GM21423 (cell line): ENCODE results near the gene MRPS9.

ENCODE experiments used
- ATAC-seq: cut with Tn5 transposase; IDR thresholded peaks from one replicate; pipeline ENCODE4 v1.9.1; 2021; ENCODE audit warnings: mild to moderate bottlenecking, moderate library complexity; ENCODE audit not compliant: unreplicated experiment

MRPS9 gene

DNA sequence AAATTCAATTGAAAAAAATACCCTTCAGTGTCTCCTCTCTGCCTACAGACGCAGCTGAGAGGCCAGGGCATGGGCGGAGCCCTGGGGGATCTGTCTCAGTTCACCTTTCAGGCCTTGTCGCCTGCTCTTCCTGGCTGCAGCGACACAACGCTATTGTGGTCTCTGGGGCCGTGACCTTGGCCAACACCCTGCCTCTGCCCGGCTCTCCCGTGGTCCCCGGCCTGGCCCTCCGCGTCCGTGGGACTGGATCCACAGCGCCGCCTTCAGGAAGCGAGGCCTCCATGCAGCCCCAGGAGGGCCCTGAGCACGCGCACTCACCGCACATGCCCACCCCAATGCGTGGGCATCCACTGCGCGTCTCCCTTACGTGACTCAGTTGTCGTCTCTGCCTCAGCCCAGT, 81.1 kb downstream of the MRPS9 start:
- ATAC-seq: no peak

- ATAC-seq: no peak
Measured at GRCh38 chr2:105121434-105121833, 83.6 kb downstream of the MRPS9 start.

DNA sequence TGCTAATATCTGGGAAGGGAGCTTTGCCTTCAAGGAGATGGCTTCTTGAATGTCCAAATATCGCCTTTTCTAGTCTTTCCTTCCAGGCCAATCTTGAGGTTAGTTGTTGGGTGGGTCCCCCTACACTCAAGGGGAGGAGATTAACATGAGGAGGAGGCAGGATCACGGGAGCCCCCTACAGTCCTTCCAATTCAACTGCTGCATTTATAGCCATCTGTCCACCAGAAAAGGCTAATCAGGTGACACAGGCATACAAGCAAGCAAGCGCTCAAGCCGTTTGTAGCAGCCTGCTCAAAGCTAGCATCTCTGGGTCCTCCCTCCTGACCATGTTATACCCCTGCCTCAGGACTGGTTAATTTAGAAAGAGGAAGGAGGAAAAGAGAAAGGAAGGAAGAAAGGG, 87.6 kb downstream of the MRPS9 start:
- no peak for ATAC-seq

GRCh38 chr2:105125920-105126319, 88.1 kb downstream of the MRPS9 start:
- ATAC-seq: no peak

GRCh38 chr2:105126336-105126735, 88.5 kb downstream of the MRPS9 start:
- no peak for ATAC-seq

DNA sequence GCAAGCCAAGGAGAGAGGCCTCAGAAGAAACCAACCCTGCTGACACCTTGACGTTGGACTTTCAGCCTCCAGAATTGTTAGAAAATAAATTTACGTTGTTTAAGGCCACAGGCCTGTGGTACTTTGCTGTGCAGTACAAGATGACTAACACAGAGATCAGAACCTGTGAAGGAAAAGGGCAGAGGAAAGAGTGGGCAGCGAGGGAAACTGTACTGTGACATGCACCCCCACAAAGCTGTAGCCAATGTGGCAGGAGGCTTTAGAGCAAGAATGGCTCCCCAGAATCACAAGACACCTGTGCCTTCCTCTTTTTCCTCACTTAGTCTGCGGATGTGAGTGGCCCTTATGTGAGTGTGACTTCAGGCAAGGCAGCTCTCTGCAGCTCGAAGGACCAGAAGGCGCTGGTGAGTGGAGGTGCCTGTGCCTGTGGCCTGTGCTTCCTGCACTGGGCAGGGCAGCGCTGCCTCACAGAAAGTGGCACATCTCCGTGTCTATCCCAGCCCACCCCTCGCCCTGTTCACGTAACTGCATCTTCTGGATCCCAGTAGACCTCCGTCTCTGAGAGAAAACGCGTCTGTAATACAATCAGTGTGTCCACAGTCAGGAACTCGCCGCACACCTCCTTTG, 89.5 kb downstream of the MRPS9 start:
- no peak for ATAC-seq

- ATAC-seq: peak; percentile 94
Measured at GRCh38 chr2:105129722-105130232, 91.9 kb downstream of the MRPS9 start.

DNA sequence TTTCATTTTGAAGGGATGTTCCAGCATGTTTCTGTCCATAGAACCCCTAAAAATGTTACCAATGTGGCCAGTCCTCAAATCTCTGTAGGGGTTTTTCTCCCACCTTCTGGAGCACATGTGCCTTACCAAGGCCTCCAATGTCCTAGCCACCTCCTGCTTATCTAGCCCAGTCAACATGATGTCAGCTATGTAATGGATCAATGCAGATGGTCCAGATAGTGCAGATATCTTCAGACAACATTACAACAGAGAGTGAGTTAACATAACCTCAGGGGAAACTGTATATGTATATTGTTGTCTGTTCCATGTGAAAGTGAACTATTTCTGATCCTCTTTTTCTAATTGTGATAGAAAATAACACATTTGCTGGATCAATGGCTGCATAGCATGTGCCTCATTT, 92.7 kb downstream of the MRPS9 start:
- ATAC-seq: no peak

DNA sequence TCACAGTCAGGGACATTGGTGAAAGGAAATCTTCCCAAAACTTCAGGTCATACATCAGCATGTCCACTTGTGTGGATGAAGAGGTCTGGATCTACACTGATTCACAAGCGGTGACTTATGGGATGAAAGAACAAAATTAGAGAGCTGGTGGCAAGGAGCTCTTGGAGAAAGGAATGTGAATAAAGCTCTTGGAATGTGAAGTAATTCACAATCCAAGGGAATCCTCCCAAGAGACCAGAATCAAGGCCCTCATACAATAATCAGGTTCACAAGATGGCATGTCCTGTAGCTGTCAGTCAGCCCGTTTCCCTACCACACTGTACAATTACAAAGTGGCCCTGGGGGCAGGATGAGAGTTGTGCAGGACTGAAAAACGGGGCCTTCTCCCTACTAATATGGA, 96.2 kb downstream of the MRPS9 start:
- no peak for ATAC-seq

DNA sequence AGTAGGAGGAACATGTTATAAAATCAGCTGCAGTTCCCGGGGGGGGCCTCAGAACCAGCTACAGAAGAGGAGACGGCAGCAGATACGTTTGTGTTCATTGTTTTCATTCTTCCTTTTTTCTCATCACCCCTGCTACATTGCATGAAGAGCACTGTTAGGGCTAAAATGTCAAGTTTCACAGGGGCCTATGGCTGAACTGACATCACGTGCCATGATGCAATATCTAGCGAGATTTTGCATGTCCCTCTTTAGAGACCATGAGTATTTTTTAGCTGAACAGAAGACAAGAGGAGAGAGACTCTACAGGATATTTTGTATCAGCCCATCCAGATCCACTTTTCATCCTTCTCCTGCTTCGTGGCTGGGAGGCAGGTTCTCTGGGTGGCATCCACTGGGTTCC, 97.6 kb downstream of the MRPS9 start:
- no peak for ATAC-seq

- no peak for ATAC-seq
Measured at GRCh38 chr2:105136394-105136793, 98.5 kb downstream of the MRPS9 start.

- no peak for ATAC-seq
Measured at GRCh38 chr2:105138643-105139042, 100.8 kb downstream of the MRPS9 start.

DNA sequence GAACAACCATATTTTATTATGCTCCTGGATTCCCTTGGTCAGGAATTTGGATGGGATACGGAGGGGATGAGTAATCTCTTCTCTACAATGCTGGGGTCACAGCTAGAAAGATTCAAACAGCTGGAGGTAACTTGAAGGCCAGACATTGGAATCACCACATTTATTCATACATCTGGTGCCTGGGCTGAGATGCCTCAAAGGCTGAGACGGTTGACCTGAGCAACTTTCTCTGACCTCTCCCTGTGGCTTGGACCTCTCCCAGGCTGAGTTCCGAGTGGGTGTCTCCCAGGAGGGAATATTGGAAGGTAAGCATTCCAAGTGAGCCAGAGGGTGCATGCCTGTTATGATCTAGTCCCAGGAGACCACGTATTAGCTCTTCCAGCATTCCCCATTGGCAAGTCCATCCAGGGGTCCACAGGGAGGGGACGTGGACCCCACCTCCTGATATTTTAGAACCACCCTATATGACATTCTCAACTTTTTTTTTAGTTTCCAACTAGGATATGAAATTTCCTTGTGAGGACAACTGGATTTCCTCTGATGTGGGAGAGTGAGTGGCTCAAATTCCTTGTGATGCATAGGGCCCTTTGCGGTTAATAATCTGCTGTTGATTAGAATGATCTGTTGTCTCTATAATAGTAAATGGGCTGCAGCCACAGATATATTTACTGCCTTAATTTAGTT, 101.8 kb downstream of the MRPS9 start:
- ATAC-seq: no peak

DNA sequence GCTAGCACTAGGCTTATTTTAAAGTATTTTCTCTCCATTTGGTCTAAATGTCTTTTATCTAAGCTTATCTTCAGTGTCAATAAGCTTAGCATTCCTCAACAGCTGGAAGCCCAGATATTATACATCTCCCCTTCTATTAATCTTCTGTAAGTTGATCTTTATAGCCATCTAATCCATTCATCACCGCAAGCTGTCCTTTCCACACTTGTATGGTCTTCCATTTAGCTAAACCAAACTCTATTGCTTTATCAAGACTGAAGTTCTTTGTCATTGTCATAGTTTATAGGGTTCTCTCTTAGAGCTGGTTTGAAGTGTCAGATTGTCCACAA, 102.3 kb downstream of the MRPS9 start:
- ATAC-seq: no peak

DNA sequence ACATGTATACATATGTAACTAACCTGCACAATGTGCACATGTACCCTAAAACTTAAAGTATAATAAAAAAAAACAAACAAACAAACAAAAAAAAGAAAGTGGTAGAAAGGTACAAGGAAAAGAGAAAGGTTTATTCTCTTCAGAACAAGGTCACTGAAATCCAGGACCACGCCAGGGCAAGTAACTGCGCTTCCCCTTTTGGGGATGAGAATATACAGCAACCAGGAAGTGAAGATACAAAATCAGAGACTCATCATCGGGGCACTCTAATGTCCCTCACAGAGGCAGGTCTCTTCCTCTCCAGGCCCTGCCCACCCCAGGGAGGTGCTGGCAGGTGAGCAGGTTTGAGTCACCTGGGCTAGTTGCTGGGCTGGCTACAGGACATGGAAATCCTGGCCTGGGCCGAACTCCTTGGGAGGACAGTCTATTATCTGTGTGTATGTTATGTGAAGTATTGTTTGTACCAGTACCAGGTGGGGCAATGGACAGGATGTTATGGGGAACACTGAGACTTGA, 103.3 kb downstream of the MRPS9 start:
- ATAC-seq: no peak

DNA sequence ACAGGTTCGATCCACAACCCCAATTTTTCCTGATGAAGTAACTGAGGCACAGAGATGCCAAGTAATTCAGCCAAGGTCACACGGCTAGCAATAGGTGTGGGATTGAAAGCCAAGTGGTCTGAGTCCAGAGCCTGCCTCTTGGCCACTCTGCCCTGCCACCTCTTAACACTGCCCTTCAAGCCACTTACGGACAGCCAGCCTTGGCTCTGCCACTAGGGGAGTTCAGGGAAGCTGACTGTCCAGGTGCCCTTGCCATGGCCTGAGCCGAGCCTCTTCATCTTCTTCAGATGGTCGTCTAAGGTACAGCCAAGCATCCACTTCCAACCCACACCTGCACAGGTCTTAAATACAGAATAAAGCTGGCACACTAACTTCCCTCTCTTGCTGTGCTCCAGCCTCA, 104.4 kb downstream of the MRPS9 start:
- no peak for ATAC-seq

- ATAC-seq: no peak
Measured at GRCh38 chr2:105143094-105143466, 105.2 kb downstream of the MRPS9 start.

GRCh38 chr2:105143467-105144151, 105.7 kb downstream of the MRPS9 start:
- ATAC-seq: no peak

DNA sequence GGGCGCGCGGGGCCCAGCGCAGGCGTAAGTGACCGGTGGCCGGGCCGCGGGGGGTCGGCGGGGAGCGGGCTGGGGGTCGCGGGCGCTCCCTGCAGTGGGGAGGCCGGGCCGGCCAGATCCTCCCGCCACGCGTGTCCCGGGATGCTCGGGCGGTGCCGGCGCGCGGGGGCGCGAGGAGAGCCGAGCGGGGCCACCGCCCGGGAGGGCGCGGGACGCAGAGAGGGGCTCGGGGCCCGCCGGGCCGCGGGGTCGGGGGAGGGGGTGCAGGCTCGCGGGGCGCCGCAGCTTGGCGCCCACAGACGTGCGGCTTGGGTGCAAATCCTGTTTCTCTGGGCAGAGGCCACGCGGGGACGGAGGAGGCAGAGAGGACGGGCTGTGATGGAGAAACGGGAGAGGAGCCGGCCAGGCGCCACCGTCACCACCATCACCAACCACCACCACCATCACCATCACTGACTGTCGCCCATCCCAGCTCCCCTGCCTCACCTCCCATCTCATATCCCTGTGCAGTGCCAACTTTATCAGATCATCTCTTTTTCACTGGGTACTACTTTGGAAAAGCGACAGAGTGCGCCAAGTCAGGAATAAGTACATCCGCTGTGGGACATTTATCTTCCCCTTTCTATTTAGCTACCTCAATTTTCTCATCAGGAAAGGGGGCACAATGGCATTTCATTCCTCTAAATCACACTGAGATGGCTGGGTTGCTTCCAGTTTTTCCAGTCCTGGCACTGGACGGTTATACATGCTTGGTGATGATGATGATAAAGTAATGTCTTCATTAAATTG, 106.5 kb downstream of the MRPS9 start:
- no peak for ATAC-seq

DNA sequence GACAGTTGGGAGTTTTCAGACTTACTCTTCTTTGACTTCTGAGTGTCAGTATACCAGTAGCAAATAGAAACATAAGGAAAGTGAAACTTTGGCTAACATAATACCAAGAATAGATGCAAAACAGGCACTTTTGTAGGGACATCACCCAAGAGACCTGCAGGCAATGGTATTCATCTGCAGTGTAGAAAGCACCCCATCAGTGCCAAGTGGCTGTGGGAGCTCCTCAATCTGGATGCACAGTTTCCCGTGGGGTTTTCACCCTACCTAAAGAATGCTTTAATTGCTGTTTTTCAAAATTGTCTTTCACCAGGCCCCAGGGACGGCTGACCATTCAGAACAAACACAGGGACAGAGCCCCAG, 107.1 kb downstream of the MRPS9 start:
- ATAC-seq: no peak

DNA sequence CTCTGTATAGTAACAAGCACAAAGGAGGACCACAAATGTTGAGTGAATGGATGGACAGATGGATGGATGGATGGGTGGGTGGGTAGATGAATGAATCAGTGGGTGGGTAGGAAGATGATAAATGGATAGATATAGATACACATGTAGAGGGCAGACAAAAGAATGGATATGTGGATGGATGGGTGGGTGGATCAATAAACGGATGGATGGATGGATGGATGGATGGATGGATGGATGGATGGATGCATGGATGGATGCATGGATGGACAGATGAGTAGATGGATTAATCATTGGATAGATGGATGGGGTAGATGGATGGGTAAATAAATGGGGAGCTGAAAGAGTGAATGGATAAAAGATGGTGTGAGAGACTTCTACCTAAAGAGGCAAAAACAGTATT, 111.4 kb downstream of the MRPS9 start:
- ATAC-seq: no peak
